ENCODE measurements around the gene DHX15.

DHX15 gene

GRCh38 chr4:24584211-24584850 is at the start of gene DHX15:
TSS of gene DHX15 (minus strand) at chr4:24584554. CDS start at chr4:24584393, 161 bp downstream.
- peak; percentile 89 to 92 for DNase-seq

- DNase-seq = no peak
Observed at GRCh38 chr4:24632011-24632410, 47.7 kb upstream of the DHX15 start.

- no peak for DNase-seq
Observed at GRCh38 chr4:24630937-24631336, 46.6 kb upstream of the DHX15 start.

GRCh38 chr4:24625091-24625490 is 40.7 kb upstream of the DHX15 start:
- no peak for DNase-seq

GRCh38 chr4:24624381-24624780 is 40.0 kb upstream of the DHX15 start:
- DNase-seq = no peak

GRCh38 chr4:24622146-24622834 is 37.9 kb upstream of the DHX15 start:
- no peak for DNase-seq

GRCh38 chr4:24615977-24616376 is 31.6 kb upstream of the DHX15 start:
- DNase-seq = no peak

- DNase-seq = no peak
Observed at GRCh38 chr4:24614881-24615280, 30.5 kb upstream of the DHX15 start.

- no peak for DNase-seq
Observed at GRCh38 chr4:24613502-24613901, 29.1 kb upstream of the DHX15 start.

- DNase-seq = no peak
Observed at GRCh38 chr4:24611575-24611974, 27.2 kb upstream of the DHX15 start.

- DNase-seq = no peak
Observed at GRCh38 chr4:24607334-24607733, 23.0 kb upstream of the DHX15 start.

GRCh38 chr4:24605216-24605615 is 20.9 kb upstream of the DHX15 start:
- DNase-seq = no peak

- DNase-seq = no peak
Observed at GRCh38 chr4:24604558-24605214, 20.3 kb upstream of the DHX15 start.

GRCh38 chr4:24603343-24603742 is 19.0 kb upstream of the DHX15 start:
- DNase-seq = no peak

- no peak for DNase-seq
Observed at GRCh38 chr4:24601121-24601520, 16.8 kb upstream of the DHX15 start.

- DNase-seq = no peak
Observed at GRCh38 chr4:24599275-24599674, 14.9 kb upstream of the DHX15 start.

- DNase-seq = no peak
Observed at GRCh38 chr4:24598025-24598424, 13.7 kb upstream of the DHX15 start.

- no peak for DNase-seq
Observed at GRCh38 chr4:24595659-24596058, 11.3 kb upstream of the DHX15 start.

- no peak for DNase-seq
Observed at GRCh38 chr4:24594887-24595286, 10.5 kb upstream of the DHX15 start.

GRCh38 chr4:24589448-24589847 is 5.1 kb upstream of the DHX15 start:
- no peak for DNase-seq

GRCh38 chr4:24588216-24588954 is 4.0 kb upstream of the DHX15 start:
- DNase-seq = no peak

GRCh38 chr4:24583451-24584210 is 723 bp downstream of the DHX15 start:
- peak; percentile 50 to 59 for DNase-seq
